COLO829 (cell line): Measurements from ENCODE around the gene COL24A1.
"Not testable (repeated sequence)": the region's sequence is repeated elsewhere in the genome, so short reads cannot be mapped to it uniquely, and the experiment has no call there.

Experiments
- DNase-seq: peaks from one replicate; pipeline ENCODE4 v3.0.0; 2012; ENCODE audit warnings: low spot score

COL24A1 gene

GRCh38 chr1:86152887-86153286, 3.7 kb downstream of the COL24A1 start:
- no peak for DNase-seq

GRCh38 chr1:86151427-86151826, 5.1 kb downstream of the COL24A1 start:
- no peak for DNase-seq

- DNase-seq: peak; percentile 3
Observed at GRCh38 chr1:86150553-86151055, 6.0 kb downstream of the COL24A1 start.

GRCh38 chr1:86149591-86149990, 7.0 kb downstream of the COL24A1 start:
- no peak for DNase-seq

- DNase-seq: no peak
Observed at GRCh38 chr1:86147755-86148154, 8.8 kb downstream of the COL24A1 start.

- DNase-seq: no peak
Observed at GRCh38 chr1:86146566-86146965, 10.0 kb downstream of the COL24A1 start.

GRCh38 chr1:86140281-86140880, 16.2 kb downstream of the COL24A1 start:
- no peak for DNase-seq

GRCh38 chr1:86138746-86139145, 17.8 kb downstream of the COL24A1 start:
- DNase-seq: no peak

GRCh38 chr1:86137436-86137835, 19.1 kb downstream of the COL24A1 start:
- no peak for DNase-seq

GRCh38 chr1:86119214-86119764, 37.3 kb downstream of the COL24A1 start:
- DNase-seq: no peak

- DNase-seq: no peak
Observed at GRCh38 chr1:86114816-86115400, 41.7 kb downstream of the COL24A1 start.

- DNase-seq: no peak
Observed at GRCh38 chr1:86114236-86114635, 42.3 kb downstream of the COL24A1 start.

GRCh38 chr1:86111590-86111989, 45.0 kb downstream of the COL24A1 start:
- DNase-seq: not testable (repeated sequence)

GRCh38 chr1:86110451-86111129, 46.0 kb downstream of the COL24A1 start:
- DNase-seq: no peak

GRCh38 chr1:86105533-86105866, 51.1 kb downstream of the COL24A1 start:
- DNase-seq: no peak

GRCh38 chr1:86104606-86105532, 51.7 kb downstream of the COL24A1 start:
- no peak for DNase-seq

- no peak for DNase-seq
Observed at GRCh38 chr1:86101616-86102015, 55.0 kb downstream of the COL24A1 start.

- DNase-seq: no peak
Observed at GRCh38 chr1:86100401-86100800, 56.2 kb downstream of the COL24A1 start.

- no peak for DNase-seq
Observed at GRCh38 chr1:86089765-86090164, 66.8 kb downstream of the COL24A1 start.

- no peak for DNase-seq
Observed at GRCh38 chr1:86085741-86086409, 70.7 kb downstream of the COL24A1 start.

- no peak for DNase-seq
Observed at GRCh38 chr1:86084998-86085397, 71.6 kb downstream of the COL24A1 start.

- DNase-seq: no peak
Observed at GRCh38 chr1:86082183-86082582, 74.4 kb downstream of the COL24A1 start.
